ENCODE results near the gene RERG.

RERG gene

DNA sequence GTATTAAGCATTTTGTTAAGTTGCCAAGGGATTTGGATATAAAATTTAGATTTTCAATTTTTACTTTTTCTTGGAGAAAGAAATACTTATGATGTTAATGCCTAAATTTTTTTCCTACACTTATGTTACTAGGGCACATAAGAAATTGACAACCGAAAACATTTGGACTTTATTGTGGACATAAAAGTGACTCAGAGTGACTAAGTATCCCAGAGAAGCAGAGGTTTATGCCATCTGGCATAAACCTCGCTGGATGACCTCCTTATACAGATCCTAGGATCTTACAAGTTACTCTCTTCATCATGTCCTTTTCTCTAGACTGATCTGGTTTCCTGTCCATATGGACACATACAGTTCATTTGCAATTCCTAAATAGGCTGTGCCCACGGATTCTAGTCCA, 89.8 kb downstream of the RERG start:
- TF ChIP-seq PAX5 (IDR thresholded peaks at IDR 0.05; ENCODE audit: insufficient read depth, low read length, severe bottlenecking) (no peak), POLR2AphosphoS5 (IDR thresholded peaks at IDR 0.05; ENCODE audit: low read depth, low read length) (no peak), SPI1 (IDR thresholded peaks at IDR 0.05; ENCODE audit: low read depth, low read length) (no peak), POLR2A (IDR thresholded peaks at IDR 0.05; ENCODE audit: low read depth, low read length) (no peak), POU2F2 (IDR thresholded peaks at IDR 0.05; ENCODE audit: low read depth, low read length) (no peak), TAF1 (IDR thresholded peaks at IDR 0.05; ENCODE audit: low read depth, low read length) (no peak)
- DNase-seq (ENCODE audit: insufficient read length, low spot score) (no peak), FAIRE-seq (no peak)

DNA sequence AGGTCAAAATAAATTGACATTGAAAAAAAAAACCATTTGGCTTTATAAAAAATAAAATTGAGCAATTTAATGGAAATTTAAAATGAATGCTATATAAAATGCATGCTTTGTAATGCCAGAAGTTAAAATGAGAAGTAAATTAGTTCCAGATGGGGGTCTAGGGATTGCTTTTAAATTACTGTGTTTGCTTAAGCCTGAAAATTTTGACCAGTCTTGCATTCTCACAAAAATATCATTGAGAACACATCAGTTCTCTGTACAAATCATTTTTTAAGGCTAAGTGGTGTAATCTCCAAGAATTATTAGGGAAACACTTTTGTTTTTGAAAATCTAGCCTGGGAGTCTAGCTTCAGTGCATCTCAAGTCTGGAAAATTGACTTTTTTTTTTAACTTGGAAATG, 90.7 kb downstream of the RERG start:
- TF ChIP-seq TAF1 (IDR thresholded peaks at IDR 0.05; ENCODE audit: low read depth, low read length), result no peak
- no peak for TF ChIP-seq POLR2AphosphoS5 (IDR thresholded peaks at IDR 0.05; ENCODE audit: low read depth, low read length)
- no peak for TF ChIP-seq SPI1 (IDR thresholded peaks at IDR 0.05; ENCODE audit: low read depth, low read length)
- TF ChIP-seq PAX5 (IDR thresholded peaks at IDR 0.05; ENCODE audit: insufficient read depth, low read length, severe bottlenecking), result no peak
- TF ChIP-seq POLR2A (IDR thresholded peaks at IDR 0.05; ENCODE audit: low read depth, low read length), result no peak
- FAIRE-seq (no peak), DNase-seq (ENCODE audit: insufficient read length, low spot score) (no peak)

DNA sequence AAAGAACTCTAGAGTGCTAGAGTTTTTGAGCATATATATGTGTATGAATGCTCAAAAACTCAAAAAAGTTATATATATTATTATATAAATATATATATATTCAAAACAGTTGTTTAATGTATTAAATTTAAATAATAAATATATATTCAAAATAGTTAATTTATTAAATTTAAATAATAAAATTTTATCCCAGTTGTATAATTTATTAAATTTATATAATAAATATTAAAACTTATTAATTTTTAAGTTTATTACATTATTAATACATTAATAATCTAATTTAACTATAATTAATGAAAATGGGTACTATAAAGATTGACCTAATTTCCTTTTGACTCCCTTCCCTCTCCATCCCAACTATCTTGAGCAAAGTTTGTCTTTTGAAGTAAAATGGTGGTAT, 97.8 kb downstream of the RERG start:
- DNase-seq (ENCODE audit: insufficient read length, low spot score) (no peak), FAIRE-seq (no peak)
- TF ChIP-seq POLR2A (IDR thresholded peaks at IDR 0.05; ENCODE audit: low read depth, low read length) (no peak), SPI1 (IDR thresholded peaks at IDR 0.05; ENCODE audit: low read depth, low read length) (no peak)

DNA sequence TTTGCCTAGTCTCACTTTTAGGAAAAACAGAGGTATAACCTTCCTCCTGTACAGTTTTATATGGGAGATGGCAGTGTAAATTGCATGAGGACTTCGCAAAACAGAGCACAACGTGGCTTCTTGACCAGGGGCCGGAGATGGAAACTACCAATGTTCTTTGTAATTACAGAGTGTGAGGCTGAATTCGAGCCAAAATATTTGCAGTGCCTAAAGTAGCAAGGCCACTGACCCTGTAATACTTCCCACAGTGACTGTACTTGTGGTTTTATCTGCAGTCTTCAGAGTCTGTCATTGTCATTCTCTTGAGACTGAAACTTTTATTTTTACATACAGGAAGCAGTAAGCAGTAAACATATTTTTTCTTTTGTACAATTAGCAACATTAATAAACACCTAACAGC, 98.9 kb downstream of the RERG start:
- DNase-seq (ENCODE audit: insufficient read length, low spot score) (no peak), FAIRE-seq (no peak)
- TF ChIP-seq POU2F2 (IDR thresholded peaks at IDR 0.05; ENCODE audit: low read depth, low read length), result no peak
- TF ChIP-seq POLR2AphosphoS5 (IDR thresholded peaks at IDR 0.05; ENCODE audit: low read depth, low read length), result no peak
- TF ChIP-seq SPI1 (IDR thresholded peaks at IDR 0.05; ENCODE audit: low read depth, low read length), result no peak
- TF ChIP-seq PAX5 (IDR thresholded peaks at IDR 0.05; ENCODE audit: insufficient read depth, low read length, severe bottlenecking), result no peak
- TF ChIP-seq TAF1 (IDR thresholded peaks at IDR 0.05; ENCODE audit: low read depth, low read length), result no peak
- TF ChIP-seq POLR2A (IDR thresholded peaks at IDR 0.05; ENCODE audit: low read depth, low read length), result no peak

DNA sequence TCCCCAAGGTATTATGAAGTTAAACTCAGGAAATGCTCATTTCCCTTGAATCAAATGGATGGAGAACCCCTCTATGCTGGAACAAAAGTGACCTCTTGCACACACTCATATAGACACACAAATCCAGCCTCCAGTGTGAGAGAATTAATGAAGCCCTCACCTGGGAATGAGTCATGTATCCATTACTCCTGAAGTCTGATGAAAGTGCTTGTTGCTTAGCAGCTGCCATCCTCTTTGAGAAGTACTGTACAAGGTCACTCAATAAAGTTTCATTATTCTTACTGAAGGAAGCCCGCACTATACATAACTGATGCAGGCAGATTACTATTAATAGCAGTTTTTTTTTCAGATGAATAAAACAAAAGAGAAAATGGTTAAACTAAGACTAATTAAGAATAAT, 102.3 kb downstream of the RERG start:
- FAIRE-seq, result no peak
- DNase-seq (ENCODE audit: insufficient read length, low spot score), result no peak
- no peak for TF ChIP-seq POLR2A (IDR thresholded peaks at IDR 0.05; ENCODE audit: low read depth, low read length)
- no peak for TF ChIP-seq TAF1 (IDR thresholded peaks at IDR 0.05; ENCODE audit: low read depth, low read length)
- TF ChIP-seq PAX5 (IDR thresholded peaks at IDR 0.05; ENCODE audit: insufficient read depth, low read length, severe bottlenecking), result no peak

DNA sequence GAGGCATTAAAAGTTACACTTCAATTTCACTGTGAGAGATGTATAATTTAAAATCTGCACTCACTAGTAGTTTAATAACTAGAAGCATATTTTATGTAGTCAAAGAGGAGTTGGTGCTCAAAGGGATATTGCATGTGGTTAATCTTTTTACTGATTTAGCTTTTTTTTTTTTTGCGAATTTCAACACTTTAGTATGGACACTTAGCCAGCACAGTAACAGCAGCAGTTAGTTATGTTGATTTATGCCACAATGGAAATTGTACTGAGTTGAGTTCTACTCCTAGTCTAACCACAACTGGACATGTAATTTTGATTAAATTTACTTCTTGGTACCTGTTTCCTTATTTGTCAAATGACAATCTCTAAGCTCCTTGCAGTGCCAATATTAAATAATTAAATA, 104.2 kb downstream of the RERG start:
- DNase-seq (ENCODE audit: insufficient read length, low spot score) (no peak), FAIRE-seq (no peak)
- no peak for TF ChIP-seq SPI1 (IDR thresholded peaks at IDR 0.05; ENCODE audit: low read depth, low read length)

DNA sequence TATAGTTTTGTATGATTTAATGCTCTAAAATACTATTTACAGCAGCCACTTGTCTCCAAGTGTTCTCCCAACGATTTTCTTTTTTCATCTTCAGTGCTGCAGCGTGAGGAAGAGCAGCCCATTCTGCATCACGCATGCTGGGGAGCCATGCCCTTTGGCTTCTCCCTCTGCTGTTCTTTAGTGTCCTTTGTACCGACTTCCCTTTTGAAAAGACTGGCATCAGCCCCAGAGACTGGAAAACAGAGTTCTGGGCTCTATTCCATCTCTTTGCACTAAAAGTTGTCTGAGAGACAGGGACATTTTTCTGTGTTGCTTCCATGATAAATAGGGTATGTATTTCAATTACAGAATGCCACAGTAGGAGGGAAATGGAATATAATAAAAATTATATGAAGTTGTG, 105.1 kb downstream of the RERG start:
- no peak for FAIRE-seq
- TF ChIP-seq PAX5 (IDR thresholded peaks at IDR 0.05; ENCODE audit: insufficient read depth, low read length, severe bottlenecking) (no peak), POLR2A (IDR thresholded peaks at IDR 0.05; ENCODE audit: low read depth, low read length) (no peak), TAF1 (IDR thresholded peaks at IDR 0.05; ENCODE audit: low read depth, low read length) (no peak), POU2F2 (IDR thresholded peaks at IDR 0.05; ENCODE audit: low read depth, low read length) (no peak), SPI1 (IDR thresholded peaks at IDR 0.05; ENCODE audit: low read depth, low read length) (no peak)
- no peak for DNase-seq (ENCODE audit: insufficient read length, low spot score)

DNA sequence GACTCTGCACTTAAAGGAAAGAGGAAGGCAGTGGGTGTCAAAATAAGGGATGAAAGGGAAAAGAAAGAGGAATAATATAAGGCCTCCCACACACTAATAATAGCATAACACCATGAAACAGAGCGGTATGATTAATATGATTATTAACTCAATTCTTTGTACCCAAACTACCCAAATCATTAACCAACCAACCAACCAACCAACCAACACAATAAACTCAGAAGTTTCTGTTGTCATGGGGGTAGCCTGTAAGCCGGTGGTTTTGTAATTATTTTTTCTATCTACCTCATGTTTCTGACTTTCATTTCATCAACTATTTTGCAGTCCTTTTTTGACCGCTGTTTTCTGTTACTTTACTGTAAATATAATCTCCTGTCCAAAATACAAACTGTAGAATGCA, 105.8 kb downstream of the RERG start:
- DNase-seq (ENCODE audit: insufficient read length, low spot score) (no peak), FAIRE-seq (no peak)
- TF ChIP-seq SPI1 (IDR thresholded peaks at IDR 0.05; ENCODE audit: low read depth, low read length) (no peak), POU2F2 (IDR thresholded peaks at IDR 0.05; ENCODE audit: low read depth, low read length) (no peak), TAF1 (IDR thresholded peaks at IDR 0.05; ENCODE audit: low read depth, low read length) (no peak), POLR2AphosphoS5 (IDR thresholded peaks at IDR 0.05; ENCODE audit: low read depth, low read length) (no peak), PAX5 (IDR thresholded peaks at IDR 0.05; ENCODE audit: insufficient read depth, low read length, severe bottlenecking) (no peak), POLR2A (IDR thresholded peaks at IDR 0.05; ENCODE audit: low read depth, low read length) (no peak)

DNA sequence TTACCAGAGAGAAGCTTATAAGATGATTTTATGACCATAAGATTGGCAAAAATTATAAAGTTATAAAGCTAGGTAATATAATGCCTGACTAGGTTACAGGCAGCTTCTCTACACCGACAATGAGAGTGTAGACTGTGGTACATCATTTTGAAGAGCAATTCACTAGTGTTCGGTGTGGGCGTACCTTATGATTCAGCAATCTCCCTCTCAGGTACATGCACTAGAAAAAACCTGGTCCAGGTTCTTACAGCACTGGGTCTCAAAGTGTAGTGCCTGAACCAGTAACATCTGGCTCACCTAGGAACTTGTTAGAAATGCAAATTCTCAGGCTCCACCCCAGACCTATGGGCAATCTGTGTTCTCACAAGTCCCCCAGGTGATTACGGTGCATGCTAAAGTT, 106.7 kb downstream of the RERG start:
- no peak for TF ChIP-seq PAX5 (IDR thresholded peaks at IDR 0.05; ENCODE audit: insufficient read depth, low read length, severe bottlenecking)
- no peak for TF ChIP-seq TAF1 (IDR thresholded peaks at IDR 0.05; ENCODE audit: low read depth, low read length)
- no peak for TF ChIP-seq SPI1 (IDR thresholded peaks at IDR 0.05; ENCODE audit: low read depth, low read length)
- no peak for TF ChIP-seq POLR2A (IDR thresholded peaks at IDR 0.05; ENCODE audit: low read depth, low read length)
- no peak for TF ChIP-seq POLR2AphosphoS5 (IDR thresholded peaks at IDR 0.05; ENCODE audit: low read depth, low read length)
- no peak for TF ChIP-seq POU2F2 (IDR thresholded peaks at IDR 0.05; ENCODE audit: low read depth, low read length)
- no peak for DNase-seq (ENCODE audit: insufficient read length, low spot score)
- FAIRE-seq, result no peak

DNA sequence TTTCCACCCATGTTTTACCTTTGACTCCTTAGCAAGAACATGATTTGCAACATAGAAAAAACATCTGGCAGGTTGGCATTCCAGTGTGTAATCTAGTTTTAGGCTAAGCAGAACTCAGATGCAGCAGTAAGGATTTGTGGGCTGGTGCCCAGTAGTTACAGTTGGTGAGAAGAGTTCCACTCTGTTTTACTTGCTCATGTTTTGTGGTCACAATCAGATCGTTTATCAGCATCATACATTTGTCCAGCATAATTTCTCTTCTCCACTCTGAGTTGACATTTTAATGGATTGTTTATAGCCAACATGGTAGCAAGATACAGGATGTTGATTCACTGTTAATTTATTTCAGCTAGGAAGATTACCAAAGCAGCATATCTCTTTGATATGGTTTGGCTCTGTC, 128.4 kb downstream of the RERG start:
- DNase-seq (ENCODE audit: insufficient read length, low spot score), result no peak
- FAIRE-seq, result no peak
- TF ChIP-seq POU2F2 (IDR thresholded peaks at IDR 0.05; ENCODE audit: low read depth, low read length), result no peak

DNA sequence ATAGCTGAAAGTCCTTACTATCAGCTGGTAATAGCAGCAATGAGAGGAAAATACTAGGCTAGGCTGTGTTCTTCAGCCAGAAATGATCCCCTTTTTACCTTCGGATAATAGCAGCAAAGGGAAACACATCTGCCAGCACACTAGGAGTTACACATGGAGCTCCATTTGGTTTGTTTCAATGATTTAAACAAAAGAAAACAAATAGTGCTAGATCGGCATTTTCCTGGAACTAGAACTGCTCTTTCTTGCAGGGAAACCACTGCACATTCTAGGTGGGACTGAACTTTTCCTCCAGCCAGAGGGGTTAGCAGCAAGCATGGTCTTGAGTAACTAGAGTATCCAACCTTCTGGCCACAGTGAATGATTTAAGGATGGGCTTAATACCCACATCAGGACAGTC, 130.8 kb downstream of the RERG start:
- TF ChIP-seq PAX5 (IDR thresholded peaks at IDR 0.05; ENCODE audit: insufficient read depth, low read length, severe bottlenecking) (no peak), POLR2AphosphoS5 (IDR thresholded peaks at IDR 0.05; ENCODE audit: low read depth, low read length) (no peak), SPI1 (IDR thresholded peaks at IDR 0.05; ENCODE audit: low read depth, low read length) (no peak), POU2F2 (IDR thresholded peaks at IDR 0.05; ENCODE audit: low read depth, low read length) (no peak), TAF1 (IDR thresholded peaks at IDR 0.05; ENCODE audit: low read depth, low read length) (no peak), POLR2A (IDR thresholded peaks at IDR 0.05; ENCODE audit: low read depth, low read length) (no peak)
- FAIRE-seq (no peak), DNase-seq (ENCODE audit: insufficient read length, low spot score) (no peak)
